HG02642 (cell line): ENCODE results near the gene FGF8.

Experiments
- ATAC-seq: cut with Tn5 transposase; IDR thresholded peaks from one replicate; pipeline ENCODE4 v1.9.1; 2021; ENCODE audit warnings: mild to moderate bottlenecking; ENCODE audit not compliant: unreplicated experiment, poor library complexity

FGF8 gene

GRCh38 chr10:101744267-101744666, 31.6 kb downstream of the FGF8 start:
- no peak for ATAC-seq

GRCh38 chr10:101741938-101742337, 34.0 kb downstream of the FGF8 start:
- no peak for ATAC-seq

- ATAC-seq: no peak
These were observed 39.2 kb downstream of the FGF8 start for GRCh38 chr10:101736666-101737065.

DNA sequence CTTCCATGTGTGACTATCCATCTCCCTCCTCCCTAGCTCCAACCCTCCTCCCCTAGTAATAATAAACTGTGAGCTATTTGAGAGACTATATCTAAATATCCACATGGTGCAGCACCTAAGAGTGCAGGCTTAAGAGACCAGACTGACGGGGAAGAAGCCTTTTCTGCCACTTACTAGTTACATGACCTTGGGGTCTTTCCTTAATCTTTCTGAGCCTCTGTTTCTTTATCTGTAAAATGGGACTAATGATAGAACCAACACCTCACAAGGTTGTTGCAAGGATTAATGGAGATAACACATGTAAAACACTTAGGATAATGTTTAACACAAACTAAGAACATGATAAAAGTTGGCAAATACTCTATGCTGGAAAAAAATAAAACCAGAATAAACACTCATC, 43.8 kb downstream of the FGF8 start:
- no peak for ATAC-seq

DNA sequence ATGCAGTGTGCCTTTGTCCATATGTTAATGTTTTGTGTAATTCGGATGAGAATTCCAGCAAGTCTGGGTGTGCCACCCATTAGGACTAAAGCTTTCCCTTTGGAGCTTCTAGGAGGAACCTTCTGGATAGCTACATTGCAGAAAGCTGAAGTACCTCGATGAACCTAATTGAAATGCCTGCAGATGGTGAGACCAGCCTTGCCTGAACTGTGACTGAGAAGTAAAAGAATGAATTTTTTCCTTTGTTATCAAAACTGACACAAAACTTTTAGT, 49.9 kb downstream of the FGF8 start:
- no peak for ATAC-seq

DNA sequence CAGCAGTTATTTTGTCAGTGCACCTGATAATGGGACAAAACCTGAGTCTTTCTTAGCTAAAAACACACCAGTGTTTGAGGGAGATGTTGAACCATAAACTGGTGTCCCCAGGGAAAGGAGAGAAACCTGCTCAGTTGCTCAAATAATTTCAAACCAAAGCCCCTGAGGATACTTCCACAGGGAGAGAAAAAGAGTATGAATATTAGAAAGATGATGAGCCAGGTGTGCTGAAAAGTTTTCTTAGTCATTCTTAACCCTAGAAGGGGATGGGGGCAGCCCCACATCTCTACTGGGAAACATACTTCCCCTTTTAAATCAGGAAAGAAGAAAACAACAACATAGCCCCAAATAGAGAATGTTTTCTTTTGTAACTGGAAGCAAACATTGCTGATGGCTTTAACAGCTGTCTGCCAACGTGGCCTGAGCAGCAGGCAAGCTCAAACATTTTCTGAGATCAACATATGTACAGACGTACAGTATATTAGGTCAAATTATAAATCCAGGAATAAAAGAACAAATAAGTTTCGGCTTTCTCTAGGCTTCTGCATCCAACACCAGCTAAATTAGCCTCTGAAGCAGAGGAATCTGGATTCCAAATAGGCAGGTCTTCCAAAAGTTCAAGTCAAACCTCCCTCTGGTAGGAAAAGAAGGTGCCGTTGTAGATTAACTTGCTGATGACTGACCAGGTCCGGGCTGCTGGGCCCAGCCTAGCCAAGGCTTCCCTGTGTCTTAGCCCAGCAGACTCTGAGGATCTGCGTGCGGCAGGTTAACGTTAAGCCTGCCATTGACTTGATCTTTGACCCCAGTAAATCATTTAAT, 50.4 kb downstream of the FGF8 start:
- ATAC-seq: no peak

DNA sequence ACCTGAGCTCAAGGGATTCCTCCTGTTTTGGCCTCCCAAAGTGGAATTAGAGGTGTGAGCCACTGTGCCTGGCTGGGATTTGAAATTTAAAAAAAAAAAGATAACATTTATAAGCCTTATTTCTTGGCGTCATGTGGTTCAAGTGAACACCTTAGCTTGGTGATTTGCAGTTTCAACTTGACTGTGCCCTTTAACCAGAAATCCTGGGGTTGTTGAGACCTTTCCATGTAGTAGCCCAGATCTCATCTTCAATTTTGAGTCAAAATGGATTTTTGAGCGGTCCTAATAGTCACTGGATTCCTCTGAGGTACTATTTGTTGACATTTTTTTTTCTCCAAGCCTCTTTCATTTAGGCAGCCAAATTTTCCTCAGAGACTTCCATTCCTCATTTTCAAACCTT, 51.5 kb downstream of the FGF8 start:
- ATAC-seq: no peak

DNA sequence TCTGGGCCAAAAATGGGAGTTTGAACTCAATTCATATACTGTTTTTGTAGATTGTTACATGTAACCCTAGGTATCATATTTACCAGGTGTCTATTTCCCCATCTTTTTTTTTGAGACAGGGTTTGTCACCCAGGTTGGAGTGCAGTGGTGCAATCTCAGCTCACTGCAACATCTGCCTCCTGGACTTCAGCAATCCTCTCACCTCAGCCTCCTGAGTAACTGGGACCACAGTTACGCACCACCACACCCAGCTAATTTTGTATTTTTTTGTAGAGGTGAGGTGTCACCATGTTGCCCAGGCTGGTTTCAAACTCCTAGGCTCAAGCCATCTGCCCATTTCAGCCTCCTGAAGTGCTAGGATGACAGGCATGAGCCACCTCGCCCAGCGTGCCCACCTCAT, 52.7 kb downstream of the FGF8 start:
- no peak for ATAC-seq

- ATAC-seq: no peak
These were observed 54.1 kb downstream of the FGF8 start for GRCh38 chr10:101721806-101722205.

GRCh38 chr10:101720606-101721230, 55.2 kb downstream of the FGF8 start:
- no peak for ATAC-seq
